ENCODE data around the gene BCL2L13. TPM values are rescaled to one million over a fixed set of nuclear protein-coding genes. Genes with fewer than 3 reads are reported as not detected.

BCL2L13 gene
- total RNA-seq, 4 donors from 2014 or later, result 35.2 to 50.1 (median 38.3) TPM

DNA sequence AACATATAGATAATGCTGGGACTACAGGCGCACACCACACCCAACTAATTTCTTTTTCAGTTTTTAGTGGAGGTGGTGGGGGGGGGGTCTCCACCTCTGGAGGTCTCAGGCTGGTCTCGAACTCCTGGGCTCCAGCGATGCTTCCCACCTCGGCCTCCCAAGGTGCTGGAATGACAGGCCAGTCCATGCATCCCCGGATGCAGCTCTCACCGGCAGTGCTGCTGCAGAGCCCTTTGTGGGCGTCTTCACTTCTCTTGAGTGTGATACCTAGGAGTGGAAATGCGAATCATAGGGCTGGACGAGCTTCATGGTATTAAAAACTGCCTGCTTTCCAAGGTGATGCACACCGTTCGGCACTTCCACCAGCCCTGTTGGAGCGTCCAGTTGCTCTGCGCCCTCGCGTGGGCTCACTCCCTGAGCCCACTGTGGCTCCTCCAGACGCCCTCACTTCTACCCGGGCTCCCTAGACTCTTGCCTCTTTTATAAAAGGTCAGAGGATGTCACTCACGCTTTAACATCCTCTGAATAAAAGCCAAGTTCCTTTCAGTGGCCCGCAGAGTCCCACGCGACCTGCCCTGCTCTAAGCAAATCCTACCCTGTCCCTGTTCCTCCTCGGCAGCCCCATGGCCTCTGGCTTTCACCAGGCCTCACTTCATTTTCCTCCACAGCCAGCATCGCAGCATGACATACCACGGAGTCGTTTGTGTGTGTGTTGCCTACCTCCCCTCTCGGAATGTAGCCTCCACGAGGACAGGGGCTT is 136.5 kb downstream of the BCL2L13 start:
- Histone ChIP-seq H3K27me3 (no peaks in the 10 kb centered on the region), H3K27ac (peak overlapping the region; percentile 77 to 90 (median 83)), H3K4me3 (peak overlapping the region in 3 of 4 donors; percentile 91 to 99 (median 93)), H3K9me3 (no peaks in the 10 kb centered on the region), H3K4me1 (peaks cover 0 to 37% (median 12%) of the 10 kb centered on the region in 4 donors), H3K36me3 (no peaks in the 10 kb centered on the region)
- TF ChIP-seq POLR2A (IDR thresholded peaks at IDR 0.05), result no peak
- peak in 1 of 3 donors; percentile 34 for DNase-seq

DNA sequence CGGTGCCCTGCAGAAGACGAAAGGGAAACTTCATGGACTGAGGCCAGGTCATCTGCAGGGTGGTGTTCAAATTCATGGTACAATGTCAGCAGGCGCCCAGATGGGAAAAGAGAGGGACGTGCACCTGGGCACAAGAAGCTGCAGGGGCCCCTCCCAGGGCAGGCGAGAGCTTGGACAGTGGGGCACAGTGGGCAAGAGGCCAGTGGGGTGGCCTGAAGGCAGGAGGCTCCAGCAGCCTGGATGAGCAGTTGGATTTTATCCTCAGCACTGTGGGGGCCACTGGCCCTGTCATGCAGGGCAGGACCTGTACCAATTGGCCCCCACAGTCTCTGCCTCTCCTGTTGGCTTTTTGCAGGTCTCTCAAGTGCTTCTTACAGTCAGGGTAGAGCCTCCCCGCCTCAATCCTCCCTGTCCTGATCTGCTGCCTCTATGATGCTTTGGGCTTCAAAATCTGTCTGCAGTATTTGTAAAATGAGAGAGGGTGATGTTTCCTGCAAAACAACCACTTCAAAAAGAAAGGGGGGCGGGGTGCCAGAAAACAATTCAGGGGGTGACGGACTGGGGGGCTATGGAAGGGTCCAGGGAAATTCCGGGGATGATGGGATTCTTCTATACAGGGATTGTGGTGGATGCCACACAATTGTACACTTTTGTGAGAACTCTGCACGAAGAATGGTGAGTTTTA is 137.4 kb downstream of the BCL2L13 start:
- Histone ChIP-seq H3K4me3 (no peak overlapping the region), H3K27ac (peak overlapping the region in 2 of 4 donors; percentile 79 to 90), H3K9me3 (no peaks in the 10 kb centered on the region), H3K36me3 (no peaks in the 10 kb centered on the region), H3K27me3 (no peaks in the 10 kb centered on the region), H3K4me1 (peaks cover 0 to 37% (median 14%) of the 10 kb centered on the region in 4 donors)
- TF ChIP-seq CTCF (IDR thresholded peaks at IDR 0.05), result no peak
- TF ChIP-seq POLR2A (IDR thresholded peaks at IDR 0.05), result no peak
- DNase-seq, result peak in 1 of 3 donors; percentile 44

DNA sequence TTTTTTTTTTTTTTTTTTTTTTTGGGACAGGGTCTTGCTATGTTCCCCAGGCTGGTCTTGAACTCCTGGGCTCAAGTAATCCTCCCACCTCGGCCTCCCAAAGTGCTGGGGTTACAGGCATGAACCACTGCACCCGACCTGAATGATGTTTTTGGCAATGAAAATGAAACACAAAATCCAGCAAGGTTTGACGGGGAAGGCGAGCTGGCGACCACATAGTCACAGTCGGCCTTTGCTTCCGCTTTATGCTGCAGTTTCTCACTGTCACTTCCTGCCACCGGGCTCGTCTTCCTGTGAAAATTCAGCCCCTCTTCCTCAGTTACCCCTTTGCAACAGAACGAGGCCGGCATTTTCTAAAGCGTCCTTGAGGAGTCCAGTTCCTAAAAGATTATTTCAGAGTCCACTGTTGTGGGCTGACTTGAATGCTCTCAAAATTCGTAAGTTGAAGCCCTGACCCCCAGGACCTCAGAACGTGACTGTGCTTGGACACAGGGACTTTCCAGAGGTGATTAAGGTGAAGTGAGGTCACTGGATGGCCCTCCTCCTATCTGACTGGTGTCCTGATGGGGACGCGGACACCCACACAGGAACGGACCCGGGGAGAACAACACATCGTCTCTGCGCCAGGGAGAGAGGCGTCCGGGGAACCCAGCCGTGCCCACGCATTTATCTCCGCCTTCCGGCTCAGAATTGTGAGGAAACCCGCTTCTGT is 138.6 kb downstream of the BCL2L13 start:
- TF ChIP-seq POLR2A (IDR thresholded peaks at IDR 0.05) (no peak), CTCF (IDR thresholded peaks at IDR 0.05) (no peak)
- DNase-seq, result peak in 2 of 3 donors; percentile 78 to 88
- Histone ChIP-seq H3K9me3 (no peaks in the 10 kb centered on the region), H3K4me1 (peaks cover 0 to 47% (median 21%) of the 10 kb centered on the region in 4 donors), H3K4me3 (peak overlapping the region; percentile 39 to 50 (median 48)), H3K27ac (peak overlapping the region; percentile 61 to 90 (median 81)), H3K27me3 (no peaks in the 10 kb centered on the region), H3K36me3 (no peaks in the 10 kb centered on the region)

GRCh38 chr22:17777717-17778044 is 139.1 kb downstream of the BCL2L13 start:
- peaks cover 4 to 42% (median 20%) of the 10 kb centered on the region in 4 donors for H3K4me1 ChIP-seq

GRCh38 chr22:17778412-17778976 is 139.9 kb downstream of the BCL2L13 start:
- TF ChIP-seq POLR2A (IDR thresholded peaks at IDR 0.05), result no peak
- TF ChIP-seq CTCF (IDR thresholded peaks at IDR 0.05), result no peak
- H3K4me1 ChIP-seq, result peaks cover 4 to 34% (median 15%) of the 10 kb centered on the region in 4 donors
- no peaks in the 10 kb centered on the region for H3K27me3 ChIP-seq
- H3K9me3 ChIP-seq, result no peaks in the 10 kb centered on the region
- H3K27ac ChIP-seq, result no peak overlapping the region
- H3K36me3 ChIP-seq, result no peaks in the 10 kb centered on the region
- peak overlapping the region in 1 of 4 donors; percentile 39 for H3K4me3 ChIP-seq
- no peak for DNase-seq

More at GRCh38 chr22:17777717-17778044, 139.1 kb downstream of the BCL2L13 start:
- Histone ChIP-seq H3K27ac (peak overlapping the region; percentile 61 to 90 (median 81)), H3K27me3 (no peaks in the 10 kb centered on the region), H3K4me3 (peak overlapping the region; percentile 39 to 50 (median 48)), H3K9me3 (no peaks in the 10 kb centered on the region), H3K36me3 (no peaks in the 10 kb centered on the region)
- TF ChIP-seq POLR2A (IDR thresholded peaks at IDR 0.05) (no peak), CTCF (IDR thresholded peaks at IDR 0.05) (no peak)
- DNase-seq, result no peak
